ENCODE measurements around the gene AANAT.

AANAT gene

DNA sequence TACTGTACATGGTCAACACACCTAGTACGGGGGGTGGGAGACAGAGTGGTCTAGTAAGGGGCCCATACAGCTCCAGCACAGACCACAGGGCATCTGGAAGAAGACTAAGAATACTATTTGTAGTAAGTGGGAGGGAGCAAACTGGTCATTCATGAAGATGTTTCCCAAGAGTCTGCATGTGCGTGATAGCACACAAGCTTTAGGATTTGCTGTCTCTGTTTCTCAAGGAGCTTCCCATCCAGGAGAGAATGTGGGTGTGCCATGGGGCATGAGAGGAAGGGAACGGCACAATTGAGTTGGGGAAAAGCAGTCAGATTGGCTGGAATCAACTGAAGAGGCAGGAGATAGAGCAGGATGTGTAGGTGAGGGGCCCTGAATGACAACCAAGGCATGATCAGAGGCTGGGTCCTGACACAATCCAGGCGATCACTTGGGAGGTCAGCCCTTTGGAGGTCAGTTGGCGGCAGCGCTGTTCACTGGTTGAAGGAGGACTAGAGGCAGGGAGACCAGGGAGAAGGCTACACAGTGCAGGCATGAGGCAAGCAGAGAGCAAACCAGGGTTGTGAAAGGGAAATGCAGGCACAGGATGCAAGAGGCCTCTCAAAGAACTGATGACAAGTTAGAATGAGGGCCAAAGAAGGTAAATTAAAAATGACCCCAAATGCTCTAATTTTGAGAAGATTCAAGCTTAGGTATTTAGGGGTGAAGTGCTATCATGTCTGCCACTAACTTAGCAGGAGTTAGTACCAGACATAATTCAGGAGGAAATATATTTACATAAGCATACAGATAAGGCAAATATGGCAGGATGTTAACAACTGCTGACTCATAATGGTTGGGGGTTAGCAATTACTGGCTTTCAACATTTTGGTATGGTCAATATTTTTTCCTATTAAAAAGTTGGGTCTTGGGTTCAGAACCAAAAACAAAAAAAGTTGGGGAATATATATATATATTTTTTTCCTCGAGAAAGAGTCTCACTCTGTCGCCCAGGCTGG lies 24.8 kb upstream of the AANAT start:
- DNase-seq, result no peak

DNA sequence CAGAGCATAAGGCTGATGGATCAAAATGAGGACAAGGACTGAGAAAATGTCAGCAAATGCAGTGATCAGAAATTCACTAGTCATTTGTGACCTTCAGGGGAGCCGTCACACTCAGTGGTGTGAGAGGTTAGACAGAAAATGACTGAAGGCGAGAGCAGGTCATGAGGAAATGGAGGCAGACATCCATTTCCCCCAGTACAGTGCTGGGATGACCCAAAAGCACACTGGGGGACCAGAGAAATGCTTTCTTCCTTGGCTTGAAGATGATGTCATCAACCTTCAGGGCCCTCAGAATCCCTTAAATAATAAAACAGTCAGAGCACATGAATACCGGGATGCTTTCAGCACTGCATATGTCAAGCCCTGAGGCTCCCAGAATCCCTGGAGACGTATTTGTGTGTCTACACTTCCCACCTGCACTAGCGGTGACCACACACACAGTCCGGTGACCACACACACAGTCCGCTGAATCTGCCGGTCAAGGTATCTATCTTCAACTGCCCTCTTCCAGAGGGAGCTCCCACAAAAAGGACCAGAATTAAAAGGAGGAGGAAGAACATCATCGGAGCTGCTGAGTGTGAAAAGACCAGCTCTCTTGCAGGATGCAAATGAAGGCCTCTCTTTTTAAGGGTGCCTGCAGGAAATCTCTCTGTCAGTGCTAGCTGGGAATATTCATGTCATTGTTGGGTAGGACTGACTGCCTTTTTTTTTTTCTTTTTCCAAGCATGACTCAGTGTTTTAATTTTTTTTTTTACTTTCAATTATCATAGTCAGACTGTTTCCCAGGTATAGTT lies 22.7 kb upstream of the AANAT start:
- DNase-seq, result no peak

DNA sequence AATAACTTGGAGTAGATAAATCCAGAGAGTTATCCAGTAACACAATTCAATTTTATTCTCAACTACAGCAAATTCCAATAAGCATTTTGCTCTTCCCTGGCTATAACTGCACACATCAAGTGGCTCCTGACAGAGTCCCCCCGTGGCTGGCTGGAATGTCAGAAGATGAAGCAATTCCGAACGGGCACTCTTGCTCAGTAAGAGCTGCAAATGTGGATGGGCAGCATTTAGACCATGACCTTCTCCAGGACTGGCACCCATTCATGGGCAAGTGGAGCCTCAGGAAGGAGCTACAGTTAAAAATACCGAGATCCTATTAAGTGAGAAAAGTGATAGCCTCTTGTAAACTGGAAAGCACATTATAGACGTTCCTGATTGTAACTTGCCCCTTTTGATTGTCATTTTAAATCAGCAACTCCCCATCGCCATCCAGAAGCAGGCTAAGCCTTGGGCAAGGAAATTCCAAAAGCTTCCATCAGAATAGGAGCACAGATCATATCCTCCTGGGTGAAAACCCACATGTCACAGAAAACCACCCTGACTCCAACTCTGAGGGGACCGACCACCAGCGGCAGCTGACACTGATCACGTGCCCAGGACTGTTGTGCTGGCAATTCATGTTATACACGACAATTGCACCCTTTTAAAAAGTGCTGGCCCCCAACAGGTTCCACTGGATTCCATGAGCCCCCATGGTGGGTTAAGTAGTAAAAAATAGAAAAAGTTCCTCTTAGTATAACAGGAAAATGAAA lies 21.5 kb upstream of the AANAT start:
- DNase-seq, result no peak

DNA sequence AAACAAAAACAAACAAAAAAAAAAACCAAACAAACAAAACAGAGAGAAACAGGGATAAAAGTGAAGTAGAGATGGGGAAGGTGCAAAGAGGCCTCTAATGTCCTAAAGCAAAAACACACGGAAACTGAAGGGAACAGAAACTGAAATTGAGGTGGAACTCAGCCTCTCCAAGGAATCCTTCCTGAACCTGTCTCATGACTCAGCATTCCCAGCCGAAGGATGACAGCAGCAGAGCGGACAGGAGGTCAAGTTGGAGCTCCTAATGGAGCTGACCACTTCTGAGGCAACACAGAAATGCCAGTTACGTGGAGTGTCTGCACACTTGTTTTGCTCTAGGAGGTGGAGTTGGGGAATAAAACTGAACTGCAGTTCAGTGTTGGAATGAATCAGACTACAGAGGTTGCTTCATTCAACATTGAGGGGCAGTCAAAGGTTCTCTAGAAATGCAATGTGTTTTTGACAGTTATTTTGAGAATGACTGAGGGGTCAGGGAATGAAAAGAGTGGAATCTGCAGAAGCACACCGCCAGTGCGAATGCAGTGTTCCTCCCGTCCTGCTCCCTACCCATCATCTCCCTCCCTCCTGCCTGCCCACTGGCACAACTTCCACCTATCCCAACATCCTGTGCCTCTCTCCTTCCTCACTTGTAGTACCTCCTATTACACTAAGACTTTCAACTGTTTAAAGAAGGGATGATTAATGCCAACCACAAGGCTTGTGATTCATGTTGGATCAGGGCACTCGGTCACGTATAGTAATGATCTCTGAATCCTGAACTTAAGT lies 20.8 kb upstream of the AANAT start:
- DNase-seq, result peak in 3 of 4 experiments; percentile 26 to 38 (median 27)

DNA sequence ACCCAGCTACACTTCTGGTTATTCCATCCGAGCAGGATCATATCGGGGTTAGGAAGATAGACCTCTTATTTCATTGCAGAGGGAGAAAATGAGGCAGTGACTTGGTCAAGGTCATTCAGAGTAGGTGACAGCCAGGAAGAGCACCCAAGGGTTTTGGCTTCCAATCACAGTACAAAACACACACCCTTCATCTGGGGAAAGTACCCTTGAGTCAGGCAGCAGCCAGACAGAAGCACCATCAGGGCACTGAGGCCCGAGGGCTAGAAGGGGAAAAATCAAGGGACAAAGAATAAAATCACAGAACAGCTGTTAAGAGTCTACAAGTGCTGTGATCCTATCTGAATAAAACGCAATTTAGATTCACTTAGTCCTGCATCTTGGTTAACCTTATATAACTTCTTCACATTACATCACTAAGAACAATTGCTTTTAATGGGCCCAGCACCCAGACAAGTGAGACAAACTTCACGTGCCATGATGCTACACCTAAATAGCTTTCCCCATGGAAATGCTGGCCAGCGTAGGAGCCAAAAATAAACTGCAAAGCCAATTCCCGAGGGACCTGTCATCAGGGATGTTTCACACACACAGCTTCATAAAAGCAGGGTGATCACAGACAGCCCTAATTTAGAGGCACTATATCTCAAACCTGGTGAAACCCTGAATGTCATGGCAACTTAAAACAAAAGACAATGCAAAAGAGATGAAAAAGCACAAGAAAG lies 19.3 kb upstream of the AANAT start:
- no peak for DNase-seq

DNA sequence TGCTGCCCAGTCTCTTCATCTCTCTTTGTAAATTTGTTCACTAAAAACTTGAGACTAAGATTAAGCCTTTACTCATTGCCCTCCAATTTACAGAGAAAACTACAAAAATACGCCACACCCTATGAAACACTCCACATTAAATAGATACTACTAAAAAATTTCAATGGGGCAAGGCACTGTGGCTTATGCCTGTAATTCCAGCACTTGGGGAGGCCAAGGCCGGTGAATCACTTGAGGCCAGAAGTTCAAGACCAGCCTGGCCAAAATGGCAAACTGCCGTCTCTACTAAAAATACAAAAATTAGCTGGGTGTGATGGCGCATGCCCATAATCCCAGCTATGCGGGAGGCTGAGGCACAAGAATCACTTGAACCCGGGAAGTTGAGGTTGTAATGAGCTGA lies 18.3 kb upstream of the AANAT start:
- DNase-seq, result no peak

DNA sequence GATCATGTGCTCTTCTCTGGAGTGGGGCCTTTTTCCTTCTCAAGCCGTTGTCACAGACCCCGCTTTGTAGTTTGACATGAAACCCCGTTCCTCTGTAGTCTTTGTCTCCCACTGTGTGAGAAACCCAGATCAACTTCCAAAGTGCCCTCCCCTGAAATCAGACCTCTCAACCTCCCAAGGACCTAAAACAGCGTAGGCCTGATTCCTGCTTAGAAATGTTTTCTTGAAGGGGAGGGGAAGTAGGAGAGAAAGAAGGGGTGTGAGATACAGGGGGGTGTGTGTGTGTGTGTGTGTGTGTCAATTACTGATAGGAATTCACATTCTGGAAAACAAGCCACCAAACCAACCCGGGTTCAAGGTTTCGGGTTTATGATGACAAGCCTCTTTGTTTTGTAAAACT lies 15.9 kb upstream of the AANAT start:
- no peak for DNase-seq

DNA sequence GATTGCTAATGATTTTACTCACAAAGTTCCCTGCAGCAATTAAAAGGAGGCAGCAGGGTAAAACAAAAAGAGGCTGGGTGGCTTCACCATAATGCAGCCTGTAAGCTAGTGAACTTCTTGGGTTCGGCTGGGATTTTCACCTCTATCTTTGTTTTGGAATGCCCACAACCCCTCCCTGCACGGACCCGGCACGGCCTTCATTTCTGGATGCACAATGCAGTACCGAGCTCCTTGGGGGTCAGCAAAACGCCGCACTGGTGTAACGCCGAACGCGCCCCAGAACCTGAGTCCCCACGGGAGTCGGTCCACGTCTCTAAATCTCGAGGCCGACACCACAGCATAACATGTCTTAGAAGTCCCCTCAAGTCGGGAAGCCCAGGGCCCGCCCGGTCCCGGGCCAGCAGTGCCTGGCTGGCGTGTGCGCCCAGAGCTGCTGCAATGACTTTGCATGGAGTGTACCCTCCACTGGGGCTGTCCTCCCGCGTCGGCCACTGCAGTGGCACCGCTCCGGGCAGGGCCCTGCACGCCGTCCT lies 15.2 kb upstream of the AANAT start:
- peak in 3 of 4 experiments; percentile 36 to 61 (median 37) for DNase-seq

DNA sequence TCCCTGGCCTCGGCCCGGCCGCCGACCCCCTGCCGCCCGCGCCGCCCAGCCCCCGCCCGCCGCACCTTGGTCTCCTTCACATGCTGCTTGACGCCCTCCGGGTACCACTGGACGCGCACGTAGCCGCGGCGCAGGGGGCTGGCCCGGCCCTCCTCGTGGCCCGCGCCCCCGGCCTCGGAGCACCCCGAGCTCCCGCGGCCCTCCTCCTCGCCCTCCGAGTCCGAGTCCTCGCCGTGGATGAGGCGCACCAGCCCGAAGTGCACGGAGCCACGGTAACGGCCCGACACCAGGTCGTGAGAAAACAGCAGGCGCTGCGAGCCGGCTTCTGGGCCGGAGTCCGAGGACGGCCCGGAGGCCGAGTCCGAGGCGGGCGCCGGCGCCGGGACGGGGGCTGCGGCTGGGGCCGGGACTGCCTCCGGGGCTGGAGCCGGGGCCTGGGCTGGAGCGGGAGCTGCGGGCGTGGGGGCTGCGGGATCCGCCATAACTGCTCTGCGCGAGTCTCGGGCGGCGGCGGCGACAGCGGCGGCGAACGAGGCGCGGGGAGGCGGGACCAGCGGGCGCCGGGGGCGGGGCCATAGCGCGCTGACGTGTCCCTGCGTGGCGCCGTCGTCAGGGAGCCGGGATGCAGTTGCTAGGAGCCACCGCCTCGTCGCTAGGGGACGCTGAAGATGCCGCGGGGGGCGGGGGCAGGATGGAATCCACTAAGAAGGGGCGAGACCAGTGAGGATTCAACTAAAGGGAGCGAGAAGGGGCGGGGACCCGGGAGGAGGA lies 14.6 kb upstream of the AANAT start, which contains the start of gene UBE2O:
Gene UBE2O, minus strand, starts transcription at position 493 of the 771 bp plus-strand sequence. Its CDS starts 11 bp downstream, at position 482.
- DNase-seq, result peak; percentile 92 to 97 (median 96)

DNA sequence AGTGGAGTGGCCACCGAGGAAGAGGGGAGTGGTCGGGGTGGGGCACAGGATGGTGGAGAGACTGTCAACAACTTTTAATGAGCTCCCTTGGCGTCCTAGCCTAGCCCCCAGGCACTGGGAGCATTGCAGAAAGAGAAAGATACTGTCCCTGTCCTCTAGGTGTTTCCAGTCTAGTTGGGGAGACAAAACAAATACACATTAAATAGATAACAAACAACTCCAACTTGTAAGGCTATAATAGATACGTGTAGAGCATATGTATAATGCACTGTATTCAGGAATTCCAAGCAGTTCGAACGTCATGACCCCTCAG lies 14.0 kb upstream of the AANAT start:
- no peak for DNase-seq

DNA sequence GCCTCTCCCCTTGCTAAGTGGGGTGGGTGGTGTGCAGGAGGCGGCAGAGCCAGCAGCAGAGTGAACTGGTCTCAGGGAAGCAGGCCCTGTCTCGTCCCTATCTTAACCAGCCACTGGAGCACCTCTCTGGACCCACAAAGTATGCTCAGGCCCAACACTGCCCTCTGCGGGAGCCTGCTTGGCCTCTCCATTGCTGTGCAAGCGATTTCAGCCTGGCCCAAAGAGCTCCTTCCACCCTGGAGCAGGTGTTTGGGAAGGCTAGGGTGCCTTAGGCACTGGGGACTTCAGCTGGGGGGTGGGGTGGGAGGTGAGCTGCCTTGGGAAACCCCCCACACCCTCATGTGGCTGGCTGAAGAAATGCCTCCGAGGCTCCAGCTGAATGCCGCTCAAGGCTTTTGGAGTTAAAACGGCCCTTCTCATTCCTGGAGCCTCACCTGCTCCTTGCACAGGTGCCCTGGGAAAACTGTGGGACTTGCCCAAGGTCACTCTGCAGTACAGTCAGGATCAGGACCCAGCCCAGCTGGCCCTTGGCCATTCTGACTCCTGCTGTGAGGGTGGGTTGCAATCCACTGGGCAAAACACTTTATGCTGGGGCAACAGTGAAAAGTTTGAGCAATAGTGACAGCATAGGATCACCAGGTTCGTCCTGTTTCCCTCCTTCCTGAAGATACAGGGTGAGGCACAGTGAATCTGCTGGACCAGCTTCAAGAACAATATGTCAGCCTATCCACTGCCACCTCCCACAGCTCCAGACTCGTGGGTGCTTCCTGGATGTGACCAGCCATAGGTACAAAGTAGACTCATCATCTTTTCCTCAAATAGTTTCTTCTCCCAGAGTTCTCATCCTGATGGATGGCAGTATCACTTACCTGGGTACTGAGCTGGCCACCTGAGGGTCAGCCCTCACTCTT lies 8.6 kb upstream of the AANAT start:
- DNase-seq, result peak; percentile 41 to 73 (median 59)

DNA sequence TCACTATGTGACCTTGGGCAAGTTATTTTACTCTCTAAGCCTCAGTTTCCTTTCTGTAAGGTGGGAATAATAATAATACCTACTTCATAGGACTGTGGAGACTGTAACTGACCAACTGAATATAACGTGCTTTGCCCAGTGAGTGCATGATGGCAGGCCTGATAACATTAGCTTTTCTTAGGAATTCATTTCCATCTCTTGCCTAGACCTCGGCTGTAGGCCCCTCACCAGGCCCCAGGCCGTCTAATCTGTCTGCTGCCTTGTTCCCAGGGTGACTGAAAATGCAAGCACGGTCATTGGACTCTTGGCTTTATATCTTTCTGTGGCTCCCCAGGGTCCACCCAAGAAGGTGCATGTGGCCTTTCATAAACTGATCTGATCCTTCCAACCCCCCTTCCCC lies 7.7 kb upstream of the AANAT start:
- no peak for DNase-seq

DNA sequence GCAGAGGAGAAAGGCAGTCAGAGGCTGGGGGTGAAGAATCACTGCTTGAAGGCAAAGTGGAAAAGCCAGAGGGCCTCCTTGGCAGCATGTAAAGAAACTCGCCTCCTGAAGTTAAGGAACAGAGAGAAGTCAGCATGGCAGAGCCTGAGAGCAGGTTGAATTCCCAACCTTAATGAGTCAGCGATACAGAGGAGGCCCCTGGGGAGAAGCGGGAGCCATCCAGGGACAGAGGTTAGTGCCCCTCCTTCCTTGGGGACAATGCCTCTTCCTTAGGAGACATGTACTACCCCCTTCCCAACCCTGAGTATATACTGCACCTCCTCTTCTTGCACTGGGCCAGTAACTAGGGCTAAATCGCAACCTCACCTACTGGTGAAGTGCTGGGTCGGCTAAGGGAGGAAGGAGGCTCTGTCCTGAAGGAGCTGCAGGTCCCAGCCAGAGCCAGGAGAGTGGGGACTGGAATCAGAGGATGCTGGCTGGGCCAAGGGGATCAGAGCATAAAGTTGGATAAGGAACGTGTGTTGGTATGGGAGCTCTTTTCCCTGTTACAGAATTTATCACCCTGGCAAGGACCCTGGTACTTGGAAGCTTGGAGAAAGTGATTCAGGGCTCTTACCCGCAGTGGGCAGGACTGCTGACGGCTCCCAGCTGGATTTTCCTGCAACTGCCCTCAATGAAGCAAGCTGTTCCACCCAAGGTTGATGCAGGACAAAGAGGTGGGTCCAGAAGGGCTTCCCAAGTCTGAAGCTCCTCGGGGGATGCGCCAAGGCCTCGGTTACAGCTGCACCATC lies 5.4 kb upstream of the AANAT start:
- DNase-seq, result no peak

DNA sequence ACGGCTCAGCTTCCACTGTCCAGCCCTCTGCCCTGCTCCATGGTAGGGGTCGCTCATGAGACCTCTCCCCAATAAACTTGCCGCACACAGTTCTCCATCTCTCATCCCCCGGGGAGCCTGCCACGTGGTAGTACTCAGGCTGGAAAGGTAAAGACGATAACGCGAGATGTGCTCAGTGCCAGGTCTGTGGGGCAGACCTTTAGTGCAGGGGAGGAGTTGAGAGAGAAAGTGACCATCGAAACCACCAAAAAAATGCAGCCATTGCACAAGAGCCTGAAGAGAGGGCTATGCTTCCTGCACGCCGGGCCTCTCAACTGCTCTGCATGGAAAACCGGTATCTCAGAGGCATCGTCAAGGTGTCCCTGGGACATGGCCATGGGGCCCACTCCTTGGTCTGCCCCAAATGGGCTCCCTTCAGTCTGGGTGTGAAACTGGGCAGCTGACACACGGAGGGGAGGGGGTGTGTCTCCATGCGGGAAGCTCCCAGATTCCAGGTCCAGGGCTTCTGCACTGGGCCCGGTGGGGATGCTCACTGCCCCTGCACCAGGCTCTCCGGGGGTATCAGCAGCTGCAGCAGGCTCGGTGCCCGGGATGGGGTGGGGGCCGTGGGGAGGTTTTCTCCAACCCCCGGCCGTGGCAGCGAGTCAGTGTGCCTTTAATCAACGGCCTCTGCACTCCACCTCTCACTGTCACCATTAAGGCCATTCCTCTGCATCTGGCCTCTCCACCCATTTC lies 4.7 kb upstream of the AANAT start:
- DNase-seq, result no peak

DNA sequence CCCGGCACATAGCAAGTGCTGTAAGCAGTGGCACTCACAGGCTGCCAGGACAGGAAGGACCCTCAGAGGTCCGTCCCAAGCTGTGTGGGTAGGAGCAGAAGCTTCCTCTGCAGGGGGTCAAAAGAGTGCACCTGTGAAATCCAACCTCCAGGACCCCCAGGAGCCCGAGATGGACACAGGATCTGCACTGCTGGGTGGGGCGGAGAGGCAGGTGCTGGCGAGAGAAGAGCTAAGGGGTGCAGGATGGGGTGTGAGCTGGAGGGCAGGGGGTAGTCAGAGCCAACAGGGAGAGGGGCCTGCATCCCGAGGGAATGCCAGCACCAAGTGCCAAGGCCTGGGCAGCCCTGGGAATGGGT lies 650 bp upstream of the AANAT start:
- DNase-seq, result no peak

DNA sequence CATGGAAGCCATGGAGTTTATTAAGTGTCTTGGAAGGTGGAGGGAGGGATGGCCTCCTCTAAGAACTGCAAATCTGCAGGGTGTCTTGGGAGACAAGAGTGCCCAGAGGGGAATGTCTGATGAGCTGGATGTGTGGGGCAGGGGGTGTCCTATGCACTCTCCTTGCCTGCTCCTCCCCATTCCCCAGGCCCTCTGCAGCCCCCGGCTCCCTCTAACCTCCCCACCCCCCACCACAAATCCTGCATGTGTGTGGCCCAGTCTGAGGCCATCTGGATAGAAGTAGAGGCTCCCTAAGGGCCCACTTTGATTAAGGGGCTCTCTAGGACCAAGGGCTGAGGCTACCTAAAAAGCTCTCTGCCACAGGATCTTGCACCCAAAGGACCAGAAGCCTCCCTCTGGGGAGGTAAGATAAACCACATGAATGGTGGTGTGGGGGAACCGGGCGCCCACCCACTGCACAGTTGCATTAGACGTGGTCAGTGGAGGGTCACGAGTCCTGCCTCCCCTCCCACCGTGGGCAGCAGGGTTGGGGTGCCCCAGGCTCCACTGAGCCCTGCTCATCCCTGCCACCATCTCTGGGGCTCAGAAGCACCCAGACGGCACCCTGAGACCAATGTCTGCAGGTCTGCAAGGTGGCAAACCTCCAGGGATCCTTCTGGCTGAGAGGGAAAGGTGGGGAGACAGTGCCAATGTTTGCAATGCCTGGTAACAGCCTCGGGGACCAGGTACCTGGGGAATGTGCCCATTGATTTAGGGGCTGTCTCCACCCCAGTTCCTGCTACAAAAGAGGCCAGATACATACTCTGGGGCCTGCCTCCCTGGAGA lies 618 bp downstream of the AANAT start:
- DNase-seq, result peak in 1 of 4 experiments; percentile 17

DNA sequence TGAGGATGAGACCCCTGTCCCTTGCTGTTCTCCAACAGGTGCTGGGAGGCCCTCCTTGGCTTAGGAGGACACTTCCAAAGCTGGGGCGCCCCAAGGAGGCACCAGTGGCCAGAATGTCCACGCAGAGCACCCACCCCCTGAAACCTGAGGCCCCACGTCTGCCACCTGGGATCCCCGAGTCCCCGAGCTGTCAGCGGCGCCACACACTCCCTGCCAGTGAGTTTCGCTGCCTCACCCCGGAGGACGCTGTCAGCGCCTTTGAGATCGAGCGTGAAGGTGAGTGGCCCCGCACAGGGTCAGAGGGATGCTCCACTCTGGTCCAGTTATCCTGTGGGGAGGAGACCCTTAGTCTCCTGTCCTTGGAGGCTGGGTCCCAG lies 1.2 kb downstream of the AANAT start:
- peak in 1 of 4 experiments; percentile 2 for DNase-seq
